Hematopoietic multipotent progenitor cell treated with erythropoietin and hydrocortisone succinate and interleukin-3 and kit ligand, for 15 days (in vitro differentiated cells): ENCODE measurements around the gene CNKSR3.

ENCODE experiments used
- DNase-seq: peaks from one replicate; pipeline ENCODE4 v3.0.0-alpha.2; 2015; ENCODE audit warnings: low spot score

The CNKSR3 gene

GRCh38 chr6:154478701-154479060 lies 31.8 kb downstream of the CNKSR3 start:
- DNase-seq = no peak

- no peak for DNase-seq
These were observed 32.3 kb downstream of the CNKSR3 start for GRCh38 chr6:154478021-154478700.

DNA sequence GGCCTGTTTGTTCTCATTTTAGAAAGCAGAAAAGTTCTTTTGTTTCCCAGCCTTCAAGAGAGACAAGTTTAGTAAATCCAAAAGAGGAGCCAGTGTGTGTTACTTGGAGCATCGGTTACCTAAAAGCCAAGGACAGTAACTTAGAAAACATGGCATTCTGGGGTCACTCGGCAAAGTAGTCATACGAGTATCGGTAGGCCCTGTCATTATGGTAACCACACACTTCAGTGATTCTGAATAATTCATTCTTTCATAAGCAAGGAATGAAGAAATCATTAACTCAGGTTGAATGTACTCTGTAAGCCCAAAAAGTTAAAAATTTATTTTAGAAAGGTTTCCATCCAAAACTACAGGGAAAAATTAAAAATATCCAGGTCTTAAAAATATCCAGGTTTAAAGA lies 34.0 kb downstream of the CNKSR3 start:
- DNase-seq = no peak

GRCh38 chr6:154474648-154475428 lies 35.6 kb downstream of the CNKSR3 start:
- DNase-seq = no peak

DNA sequence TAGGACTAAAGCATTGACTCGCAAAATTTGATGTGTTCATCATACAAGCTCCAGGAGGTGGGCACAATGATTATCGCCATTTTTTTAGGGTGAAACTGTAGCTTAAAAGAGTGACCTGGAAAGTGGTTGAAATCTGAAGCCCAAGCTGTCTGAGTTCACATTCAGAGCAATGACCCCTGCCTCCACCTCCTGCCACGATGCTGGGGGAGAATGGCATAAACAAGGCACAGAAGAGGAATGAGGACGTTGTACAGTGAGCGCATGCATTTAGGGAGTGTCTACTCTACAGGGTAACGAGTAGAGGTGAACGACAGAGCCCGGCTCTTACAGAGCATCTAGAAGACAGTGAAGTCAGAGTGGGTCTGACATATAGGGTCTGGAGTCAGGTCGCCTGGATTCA lies 37.2 kb downstream of the CNKSR3 start:
- no peak for DNase-seq

DNA sequence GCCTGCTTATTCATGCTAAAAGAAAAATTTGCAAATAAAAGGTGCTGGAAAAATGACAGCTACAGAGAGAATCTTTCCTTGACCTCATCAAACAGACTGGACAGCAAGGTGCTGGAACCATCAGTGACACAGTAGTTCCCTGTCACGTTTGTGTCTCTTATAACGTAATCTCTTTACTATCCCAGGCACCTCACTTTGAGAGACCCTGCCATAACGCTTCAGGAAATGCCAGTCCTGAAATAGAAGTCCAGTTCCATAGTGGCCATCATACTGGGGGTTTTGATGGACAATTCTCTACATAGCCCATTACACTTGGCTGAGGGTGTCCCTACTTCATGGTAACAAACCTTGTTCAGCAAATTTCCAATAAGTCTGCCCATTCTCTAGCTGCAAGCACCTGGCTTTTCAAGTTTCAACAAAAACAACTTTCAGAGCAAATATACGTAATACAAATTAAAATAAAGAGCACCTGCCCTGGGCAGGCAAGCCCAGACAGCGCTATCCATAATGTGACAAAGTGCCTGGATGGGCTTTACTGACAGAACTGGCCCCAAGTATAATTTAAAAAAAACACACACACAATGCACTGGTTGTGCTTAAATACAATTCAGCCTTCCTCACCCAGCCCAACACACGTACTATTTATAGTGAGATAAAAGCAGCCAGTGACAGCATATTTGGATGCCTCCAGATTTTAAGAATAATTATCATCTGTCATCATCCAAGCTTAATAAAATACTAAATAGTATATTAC lies 38.7 kb downstream of the CNKSR3 start:
- no peak for DNase-seq

DNA sequence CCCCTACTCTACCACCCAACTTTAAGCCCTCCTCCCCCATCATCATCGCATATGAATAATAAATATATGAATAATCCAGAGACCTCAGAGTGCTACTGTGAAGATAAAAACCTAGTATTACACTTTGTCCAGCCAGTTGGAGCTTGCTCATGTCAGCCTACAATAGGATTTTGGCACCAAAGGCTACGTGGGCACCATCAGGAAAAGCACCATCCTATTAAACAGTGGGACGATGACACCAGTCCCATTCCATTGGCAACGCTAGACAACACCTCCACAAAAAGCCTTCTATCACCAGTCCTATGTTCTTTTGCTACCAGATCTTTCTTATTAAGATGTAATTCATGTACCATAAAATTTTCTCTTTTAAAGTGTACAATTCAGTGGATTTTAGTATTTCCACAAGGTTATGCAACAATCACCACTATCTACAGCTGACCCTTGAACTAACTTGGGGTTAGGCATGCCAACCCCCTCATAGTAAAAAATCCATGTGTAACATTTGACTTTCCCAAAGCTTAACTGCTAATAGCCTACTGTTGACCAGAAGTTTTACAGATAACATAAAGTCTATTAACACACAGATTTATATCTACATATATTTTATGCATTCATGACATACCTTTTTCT lies 41.1 kb downstream of the CNKSR3 start:
- DNase-seq = no peak

DNA sequence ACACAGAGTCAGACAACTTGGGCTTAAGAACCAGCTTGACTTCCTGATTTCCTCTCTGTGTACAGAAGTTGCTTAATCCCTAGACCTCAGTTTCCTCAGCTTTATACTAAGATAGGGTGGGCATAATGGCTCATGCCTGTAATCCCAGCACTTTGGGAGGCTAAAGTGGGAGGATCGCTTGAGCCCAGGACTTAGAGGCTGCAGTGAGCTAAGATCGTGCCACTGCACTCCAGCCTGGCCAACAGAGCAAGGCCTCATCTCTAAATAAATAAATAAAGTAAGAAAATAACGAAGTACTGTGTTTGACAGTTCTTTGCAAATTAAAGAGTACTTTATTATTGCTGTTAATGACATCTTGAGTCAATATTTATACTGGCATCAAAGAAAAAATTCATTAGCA lies 41.7 kb downstream of the CNKSR3 start:
- no peak for DNase-seq

- no peak for DNase-seq
These were observed 43.4 kb downstream of the CNKSR3 start for GRCh38 chr6:154466971-154467679.

DNA sequence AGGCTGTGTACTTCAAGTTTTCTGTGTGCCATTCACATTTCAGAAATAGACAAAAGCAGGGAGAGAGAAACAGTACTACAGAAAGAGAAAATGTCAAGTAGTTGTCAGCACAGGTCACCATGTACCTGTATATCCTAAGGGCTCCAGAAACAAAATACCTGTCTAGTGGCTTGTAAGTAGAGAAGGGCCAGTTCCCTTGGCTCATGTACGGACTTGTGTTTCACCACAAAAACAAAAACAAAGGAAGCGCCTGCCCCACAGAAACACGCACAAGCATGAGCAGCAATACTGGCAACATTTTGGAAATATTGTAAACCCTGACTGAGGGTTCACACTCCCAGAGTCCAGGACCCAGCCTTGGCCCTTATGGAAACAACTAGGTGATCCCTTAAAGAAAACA lies 44.3 kb downstream of the CNKSR3 start:
- no peak for DNase-seq

- DNase-seq = no peak
These were observed 46.7 kb downstream of the CNKSR3 start for GRCh38 chr6:154463573-154464419.

DNA sequence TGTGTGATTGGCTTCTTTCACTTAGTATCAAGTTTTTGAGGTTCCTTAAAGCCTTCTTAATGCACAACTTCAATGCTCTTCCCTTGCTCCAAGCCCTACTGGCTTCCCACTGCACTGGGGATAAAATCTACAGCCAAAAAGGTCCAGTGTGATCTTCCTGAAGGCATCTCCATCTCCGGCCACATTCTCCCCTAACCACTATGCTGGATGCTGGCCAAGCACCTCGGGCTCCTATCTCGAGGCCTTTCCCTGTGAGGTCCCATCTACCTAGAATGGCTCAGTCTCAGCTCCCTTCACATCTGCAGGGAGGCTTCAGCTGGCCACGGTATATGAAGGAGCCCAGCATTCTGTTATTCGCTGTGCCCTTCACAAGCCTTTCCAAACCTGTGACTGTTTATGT lies 48.1 kb downstream of the CNKSR3 start:
- no peak for DNase-seq

DNA sequence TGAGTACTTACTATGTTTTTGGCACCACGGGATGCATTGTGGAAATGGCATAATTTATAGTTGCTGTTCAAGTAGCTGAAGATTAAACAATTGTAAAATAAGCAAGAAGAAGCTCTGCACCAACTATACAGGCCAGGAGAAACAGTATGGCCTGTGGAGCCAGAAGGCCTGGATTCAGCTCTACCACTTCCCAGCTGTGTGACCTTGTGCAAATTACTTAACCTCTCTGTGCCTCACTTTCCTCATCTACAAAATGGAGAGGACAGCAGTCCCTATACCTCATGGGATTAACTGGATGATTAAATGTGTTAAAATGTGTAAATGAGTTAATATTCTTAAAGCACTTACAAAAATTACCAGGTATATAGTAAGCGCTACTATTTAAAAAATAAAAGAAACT lies 49.1 kb downstream of the CNKSR3 start:
- DNase-seq = no peak

DNA sequence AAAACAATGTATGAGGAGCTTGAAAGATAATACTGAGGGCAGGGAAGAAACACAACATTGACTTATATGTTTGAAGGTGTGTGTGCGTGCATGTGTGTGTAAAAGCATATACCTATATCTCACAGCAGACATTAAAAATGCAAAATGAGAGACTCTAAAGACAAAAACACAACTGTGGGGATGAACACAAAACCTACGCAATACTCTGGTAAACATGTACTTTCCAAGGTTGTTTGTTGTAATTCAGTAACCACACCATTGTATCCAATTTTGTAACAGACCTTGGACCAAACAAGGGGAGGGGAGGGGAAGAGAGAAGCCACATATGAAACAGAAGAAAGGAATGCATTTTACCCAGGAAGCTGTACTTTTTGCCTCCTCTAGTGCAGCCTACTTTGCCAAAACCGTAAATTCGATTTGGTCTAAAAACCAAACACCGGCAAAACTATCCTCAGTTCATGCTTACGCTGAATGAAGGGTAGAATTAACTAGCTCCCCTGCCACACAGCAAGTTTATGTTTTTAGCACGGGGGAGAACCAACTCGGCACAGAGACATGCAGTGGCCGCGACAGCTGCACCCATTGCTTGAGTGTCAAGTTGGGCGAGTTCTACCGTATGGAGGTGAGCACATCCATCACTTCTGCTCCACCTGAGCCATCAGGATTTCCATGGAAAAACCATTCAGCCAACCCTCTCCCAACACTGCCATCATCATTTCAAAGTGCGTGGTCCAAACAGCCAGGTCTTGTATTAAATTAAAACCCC lies 50.0 kb downstream of the CNKSR3 start:
- no peak for DNase-seq

GRCh38 chr6:154459513-154459912 lies 51.0 kb downstream of the CNKSR3 start:
- no peak for DNase-seq

DNA sequence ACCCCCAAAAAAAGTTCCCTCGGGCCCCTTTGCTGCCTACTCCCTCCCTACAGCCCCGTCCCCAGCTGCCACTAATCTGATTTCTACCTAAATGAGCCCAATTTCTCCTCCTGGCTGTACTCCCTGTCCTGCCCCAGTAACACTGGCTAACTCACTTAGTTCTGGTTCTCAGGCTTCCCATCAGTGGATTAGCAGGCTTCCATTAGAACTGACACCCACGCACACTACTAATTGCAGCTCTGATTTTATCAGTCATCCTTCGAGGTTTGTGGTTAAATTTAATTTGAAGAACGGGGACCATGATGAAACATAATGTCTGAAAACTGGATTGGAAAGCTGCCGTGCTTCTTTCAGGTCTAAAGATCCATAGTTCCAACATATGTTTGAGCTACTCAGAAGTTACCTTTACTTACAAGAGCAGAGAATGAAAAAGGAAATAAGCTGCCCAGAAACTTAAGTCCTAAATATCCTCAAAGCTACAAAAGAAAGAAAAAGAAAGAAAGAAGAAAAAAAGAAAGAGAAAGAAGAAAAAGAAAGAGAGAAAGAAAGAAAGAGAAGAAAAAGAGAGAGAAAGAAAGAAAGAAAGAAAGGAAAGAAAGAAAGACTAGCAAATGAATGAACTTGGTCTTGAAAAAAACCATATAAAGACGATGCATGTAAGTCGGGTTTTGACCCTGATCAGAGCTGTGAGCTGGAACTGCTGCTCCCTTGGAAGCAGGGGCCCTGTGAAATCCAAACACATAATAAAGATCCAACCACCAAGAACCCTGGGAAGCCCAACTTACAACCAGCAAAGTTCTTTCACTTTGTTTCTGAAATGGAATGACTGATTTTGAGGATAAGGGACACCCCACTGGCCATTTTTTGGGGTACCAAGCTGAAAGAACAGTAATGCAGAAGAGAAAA lies 51.7 kb downstream of the CNKSR3 start:
- no peak for DNase-seq

DNA sequence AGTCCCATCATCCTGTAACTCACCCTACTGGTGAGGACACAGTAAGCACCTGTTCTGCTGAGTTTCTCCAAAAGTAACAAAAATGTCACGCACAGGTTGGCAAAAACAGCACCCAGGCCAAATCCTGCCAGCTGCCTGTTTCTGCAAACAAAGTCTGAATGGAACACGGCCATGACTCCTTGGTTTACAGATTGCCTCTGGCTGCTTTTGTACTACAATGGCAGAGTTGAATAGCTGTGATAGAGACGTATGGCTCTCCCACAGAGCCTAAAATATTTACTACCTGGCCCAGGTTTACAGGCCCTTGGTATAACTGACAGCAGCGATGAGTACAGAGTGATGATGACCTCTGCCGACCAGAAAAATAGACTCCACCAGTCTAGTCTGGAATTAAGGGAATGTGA lies 52.6 kb downstream of the CNKSR3 start:
- DNase-seq = no peak

GRCh38 chr6:154457046-154457713 lies 53.3 kb downstream of the CNKSR3 start:
- no peak for DNase-seq

GRCh38 chr6:154453329-154453728 lies 57.2 kb downstream of the CNKSR3 start:
- no peak for DNase-seq
